Mucosa of gallbladder (tissue), 1 donor: Measurements from ENCODE around the gene SH3TC2. TPM values are rescaled to one million over a fixed set of nuclear protein-coding genes. Genes with fewer than 3 reads are reported as not detected.
A peak's percentile ranks its signal among the peaks of the same experiment; 100 is the strongest.

ENCODE experiments used
- DNase-seq: peaks from one replicate; pipeline ENCODE4 v3.0.0-alpha.2; 2020; ENCODE audit warnings: low spot score
- total RNA-seq: library from RNA; stranded (reverse); gene quantifications from one replicate; pipeline ENCODE4 v1.2.1, GENCODE V29; 2021
- donor health status: DM: no; HTN: no; CAD: no.

The SH3TC2 gene
- total RNA-seq, 1 donor from 2014 or later: 2.7 TPM

GRCh38 chr5:149060325-149060724, 2.5 kb downstream of the SH3TC2 start:
- peak; percentile 33 for DNase-seq

GRCh38 chr5:149056616-149057165, 6.2 kb downstream of the SH3TC2 start:
- DNase-seq: no peak

GRCh38 chr5:149054416-149054815, 8.4 kb downstream of the SH3TC2 start:
- no peak for DNase-seq

- DNase-seq: no peak
These were observed 9.7 kb downstream of the SH3TC2 start for GRCh38 chr5:149053072-149053695.

GRCh38 chr5:149049371-149049781, 13.5 kb downstream of the SH3TC2 start:
- no peak for DNase-seq

- DNase-seq: no peak
These were observed 14.1 kb downstream of the SH3TC2 start for GRCh38 chr5:149048811-149049210.

GRCh38 chr5:149047462-149047861, 15.4 kb downstream of the SH3TC2 start:
- DNase-seq: no peak

- DNase-seq: no peak
These were observed 16.5 kb downstream of the SH3TC2 start for GRCh38 chr5:149046196-149046829.

- no peak for DNase-seq
These were observed 17.8 kb downstream of the SH3TC2 start for GRCh38 chr5:149045089-149045460.

GRCh38 chr5:149044453-149045088, 18.3 kb downstream of the SH3TC2 start:
- DNase-seq: no peak

- no peak for DNase-seq
These were observed 19.2 kb downstream of the SH3TC2 start for GRCh38 chr5:149043641-149044040.

GRCh38 chr5:149042865-149043264, 20.0 kb downstream of the SH3TC2 start:
- no peak for DNase-seq

GRCh38 chr5:149041242-149041641, 21.6 kb downstream of the SH3TC2 start:
- DNase-seq: no peak

- no peak for DNase-seq
These were observed 22.4 kb downstream of the SH3TC2 start for GRCh38 chr5:149040421-149040820.

- DNase-seq: no peak
These were observed 23.4 kb downstream of the SH3TC2 start for GRCh38 chr5:149039506-149039905.

- DNase-seq: no peak
These were observed 24.4 kb downstream of the SH3TC2 start for GRCh38 chr5:149038336-149039080.

- DNase-seq: no peak
These were observed 25.0 kb downstream of the SH3TC2 start for GRCh38 chr5:149037817-149038216.

GRCh38 chr5:149036970-149037369, 25.9 kb downstream of the SH3TC2 start:
- DNase-seq: no peak

GRCh38 chr5:149036168-149036567, 26.7 kb downstream of the SH3TC2 start:
- no peak for DNase-seq

- peak; percentile 75 for DNase-seq
These were observed 27.5 kb downstream of the SH3TC2 start for GRCh38 chr5:149035372-149035790.

GRCh38 chr5:149030838-149031397, 31.9 kb downstream of the SH3TC2 start:
- DNase-seq: no peak

- no peak for DNase-seq
These were observed 32.5 kb downstream of the SH3TC2 start for GRCh38 chr5:149030392-149030791.
